Cardiac fibroblast (primary cell): ENCODE measurements around the gene SET.
"Not testable (repeated sequence)": the region's sequence is repeated elsewhere in the genome, so short reads cannot be mapped to it uniquely, and the experiment has no call there.

Experiments used
- DNase-seq, 2 donors: peaks; one replicate each; pipeline versions ENCODE4 v3.0.0 to v3.0.0-alpha.2; 2010; ENCODE audit warnings: low read depth in 2 of 2
- H3K4me3 ChIP-seq, 2 donors: replicated peaks in 1 of 2; 1 replicate in 1 of 2; 2 replicates in 1 of 2; pipeline ENCODE4 v1.5.1; 2011; ENCODE audit warnings: low read depth in 2 of 2, low read length in 2 of 2, mild to moderate bottlenecking in 2 of 2, moderate library complexity in 1 of 2
- CTCF ChIP-seq: IDR thresholded peaks from one replicate; pipeline ENCODE4 v1.5.1; 2011; ENCODE audit warnings: low read depth, mild to moderate bottlenecking, low read length, inconsistent platforms

Gene SET

GRCh38 chr9:128688501-128689292 lies at the start of gene SET:
TSS of gene SET (plus strand) at chr9:128689222. CDS start at chr9:128689583, 361 bp downstream.
- peak; percentile 89 to 96 for DNase-seq
- TF ChIP-seq CTCF = no peak
- peak within 1 kb of the TSS; percentile 88 to 89 for H3K4me3 ChIP-seq

- no peak for TF ChIP-seq CTCF
- DNase-seq = no peak
- no peak overlapping the region for H3K4me3 ChIP-seq
Observed at GRCh38 chr9:128640603-128641002, 48.4 kb upstream of the SET start.

- TF ChIP-seq CTCF = no peak
- no peak for DNase-seq
- H3K4me3 ChIP-seq = no peak overlapping the region
Observed at GRCh38 chr9:128642675-128643245, 46.3 kb upstream of the SET start.

- no peak for TF ChIP-seq CTCF
- no peak overlapping the region for H3K4me3 ChIP-seq
- no peak for DNase-seq
Observed at GRCh38 chr9:128643519-128644300, 45.3 kb upstream of the SET start.

GRCh38 chr9:128648206-128648605 lies 40.8 kb upstream of the SET start:
- TF ChIP-seq CTCF = peak; percentile 28
- DNase-seq = peak; percentile 53 to 60
- not testable (repeated sequence) for H3K4me3 ChIP-seq

GRCh38 chr9:128651798-128652197 lies 37.2 kb upstream of the SET start:
- H3K4me3 ChIP-seq = no peak overlapping the region
- no peak for TF ChIP-seq CTCF
- DNase-seq = no peak
